SK-N-MC (cell line): ENCODE data around the gene AGMO.

Source experiments
- DNase-seq: peaks from one replicate; pipeline ENCODE4 v3.0.0-alpha.2; 2011; ENCODE audit warnings: low read depth, low spot score
- H3K27ac ChIP-seq: fragments of 200-600 bp; sonication (generic); 2 replicates; pipeline ENCODE4 v1.5.1; 2016; ENCODE audit warnings: mixed run types
- H3K36me3 ChIP-seq: fragments of 200-600 bp; sonication (generic); 2 replicates; pipeline ENCODE4 v1.6.1; 2017; ENCODE audit warnings: antibody characterized with exemption, low read length, mixed read lengths; ENCODE audit not compliant: insufficient read depth
- H3K4me3 ChIP-seq: fragments of 200-600 bp; sonication (generic); 2 replicates; pipeline ENCODE4 v1.5.1; 2016
- H3K9ac ChIP-seq: fragments of 200-600 bp; sonication (generic); 2 replicates; pipeline ENCODE4 v1.8.0; 2017; ENCODE audit warnings: mixed run types, mixed read lengths; ENCODE audit not compliant: insufficient read length
- H3K9me3 ChIP-seq: fragments of 200-600 bp; sonication (generic); 2 replicates; pipeline ENCODE4 v1.6.1; 2017; ENCODE audit warnings: low read depth, mild to moderate bottlenecking, antibody characterized with exemption, low read length, moderate library complexity, mixed read lengths
- EZH2 ChIP-seq: fragments of 200-600 bp; sonication (generic); IDR thresholded peaks from one replicate; pipeline ENCODE4 v1.6.1; 2017; ENCODE audit warnings: antibody characterized with exemption
- FOXP2 ChIP-seq: optimal IDR thresholded peaks from 2 replicates; pipeline ENCODE3; 2011; ENCODE audit warnings: mild to moderate bottlenecking, moderate library complexity; ENCODE audit not compliant: insufficient read depth; ENCODE audit errors: extremely low read length, control extremely low read depth
- POLR2AphosphoS5 ChIP-seq: IDR thresholded peaks from 2 replicates; pipeline ENCODE4 v1.6.1; 2012; ENCODE audit warnings: mild to moderate bottlenecking, low read depth, low read length, borderline replicate concordance

The AGMO gene

DNA sequence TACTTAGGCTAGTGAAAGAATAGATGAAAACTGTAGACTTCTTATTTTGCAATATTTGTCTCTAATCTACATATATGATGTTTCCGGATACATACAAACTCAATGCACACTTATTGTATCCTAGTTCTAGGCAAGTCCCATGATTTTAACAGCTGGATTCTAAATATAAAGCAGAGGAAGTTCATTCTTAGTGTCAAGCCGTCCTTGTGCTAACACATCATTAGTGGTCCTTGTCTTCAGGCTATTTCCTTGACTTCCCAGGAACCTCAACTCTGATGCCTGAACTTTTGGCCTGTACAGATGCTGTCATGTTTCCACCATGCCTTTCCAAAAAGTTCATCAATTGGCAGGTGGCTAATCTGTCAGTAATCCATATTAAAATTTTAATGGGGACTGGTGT is 357.4 kb downstream of the AGMO start:
- TF ChIP-seq POLR2AphosphoS5, result no peak
- TF ChIP-seq EZH2, result no peak
- TF ChIP-seq FOXP2, result no peak
- Histone ChIP-seq H3K36me3 (no peaks in the 10 kb centered on the region), H3K9ac (no peak overlapping the region), H3K9me3 (no peaks in the 10 kb centered on the region), H3K4me3 (no peak overlapping the region), H3K27ac (no peak overlapping the region)
- no peak for DNase-seq

DNA sequence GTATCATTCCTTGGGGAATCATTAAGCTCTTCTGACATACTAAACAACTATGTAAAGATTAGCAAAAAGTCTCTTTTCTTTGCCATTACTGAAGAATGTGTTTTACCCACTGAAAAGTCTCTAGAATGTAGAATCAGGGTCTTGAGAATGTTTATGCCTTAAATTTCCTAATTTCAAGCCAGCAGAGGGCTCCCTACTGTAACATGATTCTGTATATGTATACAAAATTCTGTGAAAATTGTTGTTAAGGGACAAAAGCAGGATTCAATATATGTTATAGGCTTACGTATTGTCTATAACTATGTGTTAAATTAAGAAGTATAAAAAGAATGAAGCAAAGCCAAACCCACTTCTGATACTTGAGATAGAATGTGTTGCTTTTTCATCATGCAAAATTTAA is 362.3 kb downstream of the AGMO start:
- no peaks in the 10 kb centered on the region for H3K36me3 ChIP-seq
- no peak overlapping the region for H3K9ac ChIP-seq
- no peaks in the 10 kb centered on the region for H3K9me3 ChIP-seq
- no peak overlapping the region for H3K27ac ChIP-seq
- TF ChIP-seq POLR2AphosphoS5 (no peak), FOXP2 (no peak), EZH2 (no peak)
- H3K4me3 ChIP-seq, result no peak overlapping the region
- no peak for DNase-seq

DNA sequence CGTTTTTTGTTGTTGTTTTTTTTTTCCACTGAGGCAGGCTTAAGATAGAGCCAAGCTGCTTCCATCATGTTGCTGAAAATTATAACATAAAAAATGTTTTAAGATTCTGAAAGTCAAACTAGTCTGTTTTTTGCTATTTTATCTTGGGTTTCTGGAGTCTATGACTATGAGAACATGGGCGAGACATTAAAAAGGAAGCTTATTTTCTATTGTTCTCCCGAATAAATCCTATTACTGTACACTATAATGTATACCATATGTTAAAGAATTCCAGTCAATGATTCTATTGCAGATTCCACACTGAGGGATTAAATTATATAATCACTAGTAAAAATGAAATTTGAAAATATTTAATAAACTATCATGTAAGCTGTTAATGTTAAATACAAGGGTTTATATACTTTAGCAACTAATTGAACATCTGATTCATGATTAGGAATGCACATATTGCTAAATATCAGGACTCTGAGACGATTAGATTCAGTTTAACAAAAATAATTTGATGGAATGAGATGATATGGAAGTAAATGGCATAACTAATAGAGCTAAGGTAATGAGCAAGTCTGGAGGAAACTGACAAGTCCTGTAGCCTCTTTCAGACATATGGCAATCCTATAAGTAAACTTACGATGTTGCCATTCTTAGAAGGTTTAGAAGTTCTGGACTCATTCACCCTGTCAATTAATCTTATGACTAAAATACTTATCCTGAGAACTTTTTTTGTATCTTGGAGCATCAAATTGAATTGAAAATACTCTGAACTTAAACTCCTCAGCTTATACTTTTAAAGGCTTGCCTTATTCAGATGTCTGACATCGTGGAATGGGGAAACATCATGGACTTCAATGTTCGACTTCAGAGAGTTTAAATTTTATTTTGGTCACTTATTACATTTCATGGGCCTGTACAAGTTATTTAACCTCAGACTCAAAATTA is 364.5 kb downstream of the AGMO start:
- Histone ChIP-seq H3K4me3 (peak overlapping the region; percentile 23; the same call in 1 of the 2 replicates), H3K36me3 (no peaks in the 10 kb centered on the region), H3K27ac (no peak overlapping the region), H3K9ac (no peak overlapping the region), H3K9me3 (no peaks in the 10 kb centered on the region)
- DNase-seq, result no peak
- no peak for TF ChIP-seq FOXP2
- no peak for TF ChIP-seq EZH2
- no peak for TF ChIP-seq POLR2AphosphoS5

DNA sequence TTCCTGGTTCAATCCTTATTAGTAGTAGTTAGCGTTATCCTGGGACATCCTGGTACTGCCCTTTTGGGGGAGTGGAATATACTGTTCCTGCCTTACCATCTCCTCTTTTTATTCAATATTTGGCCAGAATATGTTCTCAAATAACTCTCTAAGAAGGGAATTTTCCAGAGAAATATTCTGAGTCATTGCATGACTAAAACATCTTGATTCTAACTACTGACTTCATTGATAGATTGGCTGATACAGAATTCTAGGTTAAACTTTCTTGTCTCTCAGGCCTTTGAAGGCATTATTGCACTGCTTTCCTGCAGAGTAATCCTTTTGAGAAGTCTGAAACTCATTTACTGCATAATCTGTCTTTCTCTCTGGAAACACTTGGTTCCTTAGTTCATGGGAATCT is 383.8 kb downstream of the AGMO start:
- H3K9ac ChIP-seq, result no peak overlapping the region
- no peaks in the 10 kb centered on the region for H3K9me3 ChIP-seq
- no peak overlapping the region for H3K4me3 ChIP-seq
- H3K27ac ChIP-seq, result no peak overlapping the region
- TF ChIP-seq EZH2, result no peak
- TF ChIP-seq FOXP2, result no peak
- TF ChIP-seq POLR2AphosphoS5, result no peak
- H3K36me3 ChIP-seq, result no peaks in the 10 kb centered on the region
- DNase-seq, result no peak

DNA sequence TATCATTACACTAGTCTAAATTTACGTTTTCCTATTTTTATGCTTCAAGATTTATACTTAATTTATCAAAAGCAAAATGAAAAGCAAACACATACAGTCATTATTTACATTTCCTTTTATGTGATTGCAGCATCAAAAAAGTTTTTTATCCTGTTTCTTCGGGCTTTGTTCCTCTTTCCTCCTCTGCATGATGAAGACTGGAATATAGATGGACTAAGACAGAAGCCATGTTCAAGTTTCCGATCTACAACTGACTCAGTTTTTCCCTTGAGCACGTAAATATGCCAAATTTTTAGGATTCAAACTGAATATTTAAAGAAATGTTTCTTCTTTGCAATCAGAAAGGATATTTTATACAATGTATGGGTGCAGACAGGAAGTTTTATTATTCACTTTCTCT is 385.7 kb downstream of the AGMO start:
- Histone ChIP-seq H3K9me3 (no peaks in the 10 kb centered on the region), H3K36me3 (no peaks in the 10 kb centered on the region), H3K4me3 (no peak overlapping the region), H3K27ac (no peak overlapping the region), H3K9ac (no peak overlapping the region)
- no peak for DNase-seq
- TF ChIP-seq POLR2AphosphoS5 (no peak), EZH2 (no peak)

DNA sequence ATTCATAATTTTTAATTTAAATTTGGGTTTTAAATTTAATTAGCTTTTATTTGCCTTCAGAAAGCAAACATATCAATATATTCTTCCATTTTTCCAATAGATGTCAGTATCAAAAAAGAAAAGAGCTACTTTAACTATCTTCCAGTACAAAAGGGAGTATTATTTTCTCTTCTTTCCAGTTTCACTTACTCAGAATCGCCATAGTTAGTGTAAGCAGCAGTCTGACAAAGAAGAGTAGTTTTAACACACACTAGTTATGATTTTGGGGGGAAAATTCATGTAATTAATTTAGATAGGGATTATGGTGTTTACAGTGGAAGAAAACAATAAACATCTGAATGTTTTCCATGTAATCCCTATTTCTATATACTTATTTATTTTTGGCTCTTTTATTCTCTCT is 386.7 kb downstream of the AGMO start:
- Histone ChIP-seq H3K9ac (no peak overlapping the region), H3K9me3 (no peaks in the 10 kb centered on the region), H3K4me3 (no peak overlapping the region), H3K27ac (no peak overlapping the region), H3K36me3 (no peaks in the 10 kb centered on the region)
- no peak for DNase-seq
- TF ChIP-seq EZH2 (no peak), FOXP2 (no peak), POLR2AphosphoS5 (no peak)

DNA sequence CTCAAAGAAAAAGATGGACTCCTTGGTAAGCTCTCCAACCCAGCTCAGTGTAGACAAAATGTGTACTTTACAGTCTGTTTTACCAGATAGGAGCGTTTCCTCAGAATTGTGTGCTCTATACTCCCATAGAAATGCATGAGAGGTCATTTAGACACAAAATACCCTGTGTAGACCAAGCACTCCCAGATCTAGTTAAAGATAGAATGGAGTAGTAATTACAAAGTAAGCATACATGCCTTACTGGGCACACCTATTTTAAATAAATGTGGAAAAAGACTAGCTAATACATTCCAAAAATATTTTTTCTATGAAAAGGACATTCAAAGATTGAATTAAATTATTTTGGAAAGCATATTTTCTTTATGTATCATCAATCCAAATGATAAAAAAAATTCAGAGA is 387.3 kb downstream of the AGMO start:
- no peak overlapping the region for H3K4me3 ChIP-seq
- TF ChIP-seq FOXP2 (no peak), POLR2AphosphoS5 (no peak), EZH2 (no peak)
- H3K36me3 ChIP-seq, result no peaks in the 10 kb centered on the region
- no peaks in the 10 kb centered on the region for H3K9me3 ChIP-seq
- H3K9ac ChIP-seq, result no peak overlapping the region
- H3K27ac ChIP-seq, result no peak overlapping the region
- no peak for DNase-seq

DNA sequence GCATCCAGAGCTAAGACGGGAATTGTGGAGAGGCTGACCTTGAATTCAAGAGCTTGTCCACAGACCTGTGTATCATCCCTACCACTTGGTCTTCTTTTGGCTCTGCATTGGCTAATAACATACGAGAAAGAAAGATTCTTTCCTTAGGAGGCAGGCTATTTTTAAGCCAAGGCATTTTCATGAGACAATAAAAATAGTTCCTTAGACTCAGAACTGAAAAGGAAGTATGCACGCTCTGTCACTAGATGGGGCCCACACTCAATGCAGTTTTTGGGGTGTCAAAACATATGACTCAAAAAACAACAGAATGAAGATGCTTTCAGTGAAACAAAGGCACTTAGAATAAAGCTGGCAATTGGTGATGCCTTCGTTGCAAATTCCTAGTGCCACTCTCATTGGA is 393.3 kb downstream of the AGMO start:
- H3K9ac ChIP-seq, result no peak overlapping the region
- no peak overlapping the region for H3K27ac ChIP-seq
- no peak for DNase-seq
- H3K4me3 ChIP-seq, result no peak overlapping the region
- no peaks in the 10 kb centered on the region for H3K9me3 ChIP-seq
- no peaks in the 10 kb centered on the region for H3K36me3 ChIP-seq
- TF ChIP-seq FOXP2 (no peak), EZH2 (no peak), POLR2AphosphoS5 (no peak)
